Ectodermal cell (in vitro differentiated cells): ENCODE measurements around the gene NDUFS5.
"Not testable (repeated sequence)": the region's sequence is repeated elsewhere in the genome, so short reads cannot be mapped to it uniquely, and the experiment has no call there.

Source experiments
- H3K27ac ChIP-seq: 2 replicates; pipeline ENCODE4 v1.7.0; 2013; ENCODE audit warnings: mild to moderate bottlenecking, low read depth, low read length; ENCODE audit not compliant: insufficient read depth, poor library complexity, severe bottlenecking
- H3K27me3 ChIP-seq: 2 replicates; pipeline ENCODE4 v1.7.0; 2013; ENCODE audit warnings: mild to moderate bottlenecking, low read length; ENCODE audit not compliant: insufficient read depth, control insufficient read depth, poor library complexity, severe bottlenecking
- H3K36me3 ChIP-seq: one replicate; pipeline ENCODE4 v1.7.0; 2013; ENCODE audit warnings: low read length; ENCODE audit not compliant: control insufficient read depth, insufficient read depth
- H3K4me1 ChIP-seq: one replicate; pipeline ENCODE4 v1.7.0; 2013; ENCODE audit warnings: low read length; ENCODE audit not compliant: control insufficient read depth, insufficient read depth
- H3K4me3 ChIP-seq: 2 replicates; pipeline ENCODE4 v1.7.0; 2013; ENCODE audit warnings: low read depth, low read length, control low read depth; ENCODE audit not compliant: insufficient read depth
- H3K9me3 ChIP-seq: 2 replicates; pipeline ENCODE4 v1.7.0; 2013; ENCODE audit warnings: mild to moderate bottlenecking, low read length, moderate library complexity; ENCODE audit not compliant: control insufficient read depth
- WGBS, 2 experiments: methylation state at CpG; one replicate each; pipeline ENCODE4 v1.1.7; 2013; ENCODE audit warnings: missing lambda C conversion rate in 2 of 2; 5-methylcytosine and 5-hydroxymethylcytosine counted together

The NDUFS5 gene

GRCh38 chr1:38994196-38994595, 32.0 kb upstream of the NDUFS5 start:
- H3K4me3 ChIP-seq, result no peak overlapping the region
- peaks cover 14% of the 10 kb centered on the region for H3K36me3 ChIP-seq
- peaks cover 13% of the 10 kb centered on the region for H3K4me1 ChIP-seq
- 97% methylated on average over 5 of the region's 5 CpGs for WGBS, 2 experiments
- no peak overlapping the region for H3K27ac ChIP-seq
- no peaks in the 10 kb centered on the region for H3K9me3 ChIP-seq
- H3K27me3 ChIP-seq, result no peaks in the 10 kb centered on the region

- WGBS, 2 experiments, result 76 to 81% methylated on average over 4 of the region's 4 CpGs
- H3K27me3 ChIP-seq, result no peaks in the 10 kb centered on the region
- peaks cover 5% of the 10 kb centered on the region for H3K4me1 ChIP-seq
- H3K4me3 ChIP-seq, result no peak overlapping the region
- peaks cover 33% of the 10 kb centered on the region for H3K36me3 ChIP-seq
- H3K9me3 ChIP-seq, result no peaks in the 10 kb centered on the region
- no peak overlapping the region for H3K27ac ChIP-seq
Measured at GRCh38 chr1:38997034-38997900, 28.9 kb upstream of the NDUFS5 start.

GRCh38 chr1:38997901-38998190, 28.3 kb upstream of the NDUFS5 start:
- WGBS, 2 experiments, result 76 to 82% methylated on average over 3 of the region's 3 CpGs
- no peak overlapping the region for H3K4me3 ChIP-seq
- H3K9me3 ChIP-seq, result no peaks in the 10 kb centered on the region
- H3K27ac ChIP-seq, result no peak overlapping the region
- H3K36me3 ChIP-seq, result peaks cover 39% of the 10 kb centered on the region
- peaks cover 5% of the 10 kb centered on the region for H3K4me1 ChIP-seq
- H3K27me3 ChIP-seq, result no peaks in the 10 kb centered on the region

DNA sequence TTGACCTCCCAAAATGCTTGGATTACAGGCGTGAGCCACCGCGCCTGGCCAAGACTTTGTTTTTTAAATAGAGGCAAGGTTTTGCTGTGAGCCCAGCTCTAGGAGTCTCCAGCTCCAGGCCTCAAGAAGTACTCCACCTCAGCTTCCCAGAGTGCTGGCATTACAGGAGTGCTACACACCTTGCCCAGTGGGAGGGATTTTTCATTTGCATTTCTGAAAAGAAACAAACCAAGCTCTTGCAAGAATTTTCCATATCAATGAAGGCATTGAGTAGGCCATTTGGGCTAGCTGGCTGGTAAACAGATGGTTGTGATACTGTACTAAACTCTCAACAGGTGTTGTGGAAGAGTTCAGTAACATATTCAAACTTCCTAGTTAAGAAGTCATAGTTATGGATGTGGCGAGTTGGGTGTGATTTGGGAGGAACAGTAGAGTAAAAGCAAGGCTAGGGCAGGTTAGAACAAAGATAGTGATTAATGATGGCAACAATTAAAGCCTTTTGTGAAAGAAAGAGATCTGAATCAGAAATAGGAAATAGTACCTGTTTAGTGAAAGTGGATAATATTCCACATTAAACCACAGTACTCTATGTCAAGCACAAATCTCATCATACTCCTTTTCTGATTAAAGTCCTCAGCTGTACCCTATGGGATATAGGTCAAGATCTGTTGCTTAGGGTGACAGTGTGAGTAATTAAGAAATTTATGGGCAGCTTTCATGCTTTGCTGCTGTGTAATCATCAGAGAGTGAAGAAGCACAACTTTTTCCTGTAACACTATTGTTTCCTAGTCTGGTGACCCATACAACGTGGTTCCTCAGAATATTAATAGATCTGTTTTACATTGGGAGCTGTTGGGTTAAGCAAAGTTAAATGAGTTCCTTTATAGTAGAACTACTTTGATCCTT, 24.4 kb upstream of the NDUFS5 start:
- peaks cover 48% of the 10 kb centered on the region for H3K36me3 ChIP-seq
- 76 to 86% methylated on average over 4 to 5 of the region's 5 CpGs for WGBS, 2 experiments

DNA sequence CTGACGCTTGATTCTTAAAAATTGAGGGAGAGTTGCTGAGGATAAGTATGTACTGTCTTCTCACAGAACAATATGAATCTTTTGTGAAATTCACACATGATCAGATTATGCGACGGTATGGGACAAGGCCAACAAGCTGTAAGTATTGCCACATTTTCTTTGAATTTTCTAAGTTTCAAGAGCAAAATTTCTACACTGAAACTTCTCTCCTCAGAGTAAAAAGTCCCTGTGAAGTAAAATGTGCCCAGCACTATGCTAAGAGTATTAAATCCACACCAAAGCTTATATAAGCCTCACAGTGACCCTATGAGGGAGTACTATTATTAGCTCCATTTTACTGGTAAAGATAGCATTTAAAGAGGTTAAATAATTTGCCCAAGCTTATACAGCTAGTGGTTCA, 22.9 kb upstream of the NDUFS5 start:
- no peak overlapping the region for H3K27ac ChIP-seq
- H3K4me1 ChIP-seq, result no peaks in the 10 kb centered on the region
- H3K9me3 ChIP-seq, result no peaks in the 10 kb centered on the region
- H3K36me3 ChIP-seq, result peaks cover 62% of the 10 kb centered on the region
- no peaks in the 10 kb centered on the region for H3K27me3 ChIP-seq
- H3K4me3 ChIP-seq, result no peak overlapping the region
- 95 to 98% methylated on average over 3 of the region's 3 CpGs for WGBS, 2 experiments

More for the DNA sequence above, 24.4 kb upstream of the NDUFS5 start:
- H3K4me1 ChIP-seq, result no peaks in the 10 kb centered on the region
- H3K4me3 ChIP-seq, result no peak overlapping the region
- H3K27me3 ChIP-seq, result no peaks in the 10 kb centered on the region
- H3K9me3 ChIP-seq, result no peaks in the 10 kb centered on the region
- H3K27ac ChIP-seq, result no peak overlapping the region

- WGBS, 2 experiments, result 94 to 96% methylated on average over 2 of the region's 2 CpGs
- Histone ChIP-seq H3K4me3 (no peak overlapping the region), H3K4me1 (no peaks in the 10 kb centered on the region), H3K9me3 (no peaks in the 10 kb centered on the region), H3K27me3 (no peaks in the 10 kb centered on the region), H3K27ac (no peak overlapping the region), H3K36me3 (peaks cover 65% of the 10 kb centered on the region)
Measured at GRCh38 chr1:39003794-39004193, 22.4 kb upstream of the NDUFS5 start.

DNA sequence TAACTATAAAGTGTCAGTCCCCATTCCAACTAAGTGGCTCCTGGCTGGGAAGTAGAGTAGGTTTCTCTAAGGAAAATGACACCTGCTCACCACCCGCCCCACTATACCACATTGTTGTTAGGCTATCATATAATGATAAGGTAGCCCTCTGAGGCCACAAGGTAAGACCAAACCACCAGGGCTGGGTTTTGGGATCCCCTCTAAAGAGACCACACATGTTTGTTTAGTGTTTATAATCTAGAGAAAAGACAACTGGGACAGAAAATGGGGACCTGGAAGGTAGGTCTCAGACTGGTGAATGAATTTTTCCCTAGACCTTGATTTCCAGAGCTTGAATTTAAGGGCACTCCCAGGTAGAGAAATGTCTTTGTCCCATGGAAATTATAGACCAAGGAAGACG, 19.9 kb upstream of the NDUFS5 start:
- no peaks in the 10 kb centered on the region for H3K4me1 ChIP-seq
- H3K36me3 ChIP-seq, result peaks cover 60% of the 10 kb centered on the region
- no peaks in the 10 kb centered on the region for H3K9me3 ChIP-seq
- no peak overlapping the region for H3K4me3 ChIP-seq
- 94 to 98% methylated on average over 1 to 2 of the region's 2 CpGs for WGBS, 2 experiments
- no peak overlapping the region for H3K27ac ChIP-seq
- no peaks in the 10 kb centered on the region for H3K27me3 ChIP-seq

DNA sequence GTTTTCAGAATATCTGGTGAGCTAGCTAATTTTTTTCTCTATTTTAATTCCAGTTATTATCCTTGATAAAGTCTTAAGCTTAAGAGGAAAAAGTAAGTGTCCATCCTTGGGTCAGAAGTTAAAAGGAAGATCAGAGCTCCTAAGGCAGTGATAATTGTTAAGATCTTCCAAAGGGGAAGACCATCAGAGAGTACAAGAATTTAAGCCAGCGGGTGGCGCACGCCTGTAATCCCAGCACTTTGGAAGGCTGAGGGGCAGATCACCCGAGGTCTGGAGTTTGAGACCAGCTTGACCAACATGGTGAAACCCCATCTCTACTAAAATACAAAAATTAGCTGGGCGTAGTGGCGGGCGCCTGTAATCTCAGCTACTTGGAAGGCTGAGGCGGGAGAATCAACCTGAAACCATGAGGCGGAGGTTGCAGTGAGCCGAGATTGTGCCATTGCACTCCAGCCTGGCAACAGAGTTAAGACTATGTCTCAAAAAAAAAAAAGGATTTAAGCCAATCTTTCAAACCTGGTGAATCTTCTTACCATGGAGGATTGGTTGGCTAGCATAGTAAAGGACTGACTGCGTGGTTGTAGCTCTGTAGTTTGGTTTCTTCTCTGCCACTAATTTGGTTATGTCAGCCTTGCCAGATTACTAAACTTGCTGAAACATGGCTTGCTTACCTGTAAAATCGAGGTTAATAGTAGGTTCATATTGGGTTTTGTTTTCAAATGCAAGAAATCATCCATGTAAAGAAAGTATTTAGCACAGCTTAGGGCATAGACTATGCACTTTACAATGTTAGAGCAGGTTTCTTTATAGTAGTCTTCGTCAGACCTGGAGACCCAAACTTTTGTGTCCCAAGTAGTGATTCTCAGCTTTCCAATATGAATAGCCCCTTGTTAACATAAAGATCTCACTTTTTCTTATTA, 19.2 kb upstream of the NDUFS5 start:
- 91 to 95% methylated on average over 13 of the region's 13 CpGs for WGBS, 2 experiments
- Histone ChIP-seq H3K4me3 (no peak overlapping the region), H3K4me1 (no peaks in the 10 kb centered on the region), H3K9me3 (no peaks in the 10 kb centered on the region), H3K27me3 (no peaks in the 10 kb centered on the region), H3K27ac (no peak overlapping the region), H3K36me3 (peaks cover 53% of the 10 kb centered on the region)

DNA sequence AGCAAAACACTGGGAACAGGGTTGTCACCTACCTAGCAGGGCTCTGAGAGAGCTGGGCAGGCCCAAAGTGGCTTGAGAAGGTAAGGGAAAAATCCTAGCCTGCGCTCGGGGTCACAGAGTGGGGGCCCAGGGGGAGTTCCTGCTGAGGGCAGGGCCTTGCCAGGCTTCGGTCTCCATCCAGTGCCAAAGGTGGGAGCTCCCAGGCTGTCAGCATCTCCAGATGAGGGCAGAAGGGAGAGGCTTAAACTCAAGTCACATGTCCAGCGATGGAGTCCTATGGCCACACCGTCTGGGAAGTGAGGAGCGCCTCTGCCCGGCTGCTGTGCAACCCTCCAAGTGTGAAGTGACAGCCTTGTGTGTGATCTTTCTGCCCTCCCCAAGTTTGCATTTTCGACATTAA, 11.2 kb upstream of the NDUFS5 start:
- not testable (repeated sequence) for H3K4me1 ChIP-seq, H3K9me3 ChIP-seq, H3K27me3 ChIP-seq, H3K27ac ChIP-seq, H3K4me3 ChIP-seq, H3K36me3 ChIP-seq
- WGBS, 2 experiments, result 93% methylated on average over 7 to 8 of the region's 8 CpGs
